Ectodermal cell (in vitro differentiated cells): Measurements from ENCODE around the gene RTL1.

Source experiments
- H3K27ac ChIP-seq: 2 replicates; pipeline ENCODE4 v1.7.0; 2013; ENCODE audit warnings: mild to moderate bottlenecking, low read depth, low read length; ENCODE audit not compliant: insufficient read depth, poor library complexity, severe bottlenecking
- H3K27me3 ChIP-seq: 2 replicates; pipeline ENCODE4 v1.7.0; 2013; ENCODE audit warnings: mild to moderate bottlenecking, low read length; ENCODE audit not compliant: insufficient read depth, control insufficient read depth, poor library complexity, severe bottlenecking
- H3K36me3 ChIP-seq: one replicate; pipeline ENCODE4 v1.7.0; 2013; ENCODE audit warnings: low read length; ENCODE audit not compliant: control insufficient read depth, insufficient read depth
- H3K4me1 ChIP-seq: one replicate; pipeline ENCODE4 v1.7.0; 2013; ENCODE audit warnings: low read length; ENCODE audit not compliant: control insufficient read depth, insufficient read depth
- H3K4me3 ChIP-seq: 2 replicates; pipeline ENCODE4 v1.7.0; 2013; ENCODE audit warnings: low read depth, low read length, control low read depth; ENCODE audit not compliant: insufficient read depth
- H3K9me3 ChIP-seq: 2 replicates; pipeline ENCODE4 v1.7.0; 2013; ENCODE audit warnings: mild to moderate bottlenecking, low read length, moderate library complexity; ENCODE audit not compliant: control insufficient read depth
- WGBS, 2 experiments: methylation state at CpG; one replicate each; pipeline ENCODE4 v1.1.7; 2013; ENCODE audit warnings: missing lambda C conversion rate in 2 of 2; 5-methylcytosine and 5-hydroxymethylcytosine counted together

Gene RTL1

GRCh38 chr14:100865682-100866591 is 37.6 kb downstream of the RTL1 start:
- Histone ChIP-seq H3K4me3 (no peak overlapping the region), H3K27ac (no peak overlapping the region), H3K36me3 (no peaks in the 10 kb centered on the region), H3K4me1 (peaks cover 7% of the 10 kb centered on the region), H3K9me3 (no peaks in the 10 kb centered on the region), H3K27me3 (no peaks in the 10 kb centered on the region)
- 89 to 90% methylated on average over 22 of the region's 22 CpGs for WGBS, 2 experiments

DNA sequence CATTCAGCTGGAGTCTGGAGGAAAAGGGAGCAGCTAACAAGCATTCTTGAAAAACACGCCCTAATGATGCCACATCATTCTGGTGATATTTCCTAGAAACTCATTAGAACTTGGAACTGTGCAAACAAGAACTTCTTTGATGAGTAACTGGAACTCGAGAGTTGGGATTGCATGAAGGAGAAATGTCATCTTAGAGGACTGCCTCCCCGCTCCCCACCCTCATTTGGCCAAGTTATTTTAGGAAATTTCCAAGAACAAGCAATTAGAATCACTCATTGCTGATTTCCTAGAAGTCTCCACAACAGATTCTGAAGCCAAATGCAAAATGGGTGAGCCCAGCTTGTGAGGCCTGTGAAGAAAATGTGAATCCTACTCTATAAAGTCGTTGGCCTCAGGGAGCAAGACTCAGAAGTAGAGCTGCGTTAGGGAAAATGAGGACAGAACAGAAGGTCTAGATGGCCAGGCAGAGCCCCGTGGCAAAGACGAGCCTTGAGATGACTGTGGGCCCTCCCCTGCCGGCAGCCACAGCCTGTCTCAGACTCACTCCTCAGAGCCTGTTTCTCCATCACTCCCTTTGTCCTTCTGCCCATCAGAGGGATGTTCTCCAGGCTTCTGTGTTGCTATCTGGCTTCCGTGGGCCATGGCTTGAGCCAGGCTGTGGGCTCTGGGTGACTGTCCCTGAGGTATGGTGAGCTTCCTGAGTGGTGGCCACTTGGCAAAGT is 38.4 kb downstream of the RTL1 start:
- H3K9me3 ChIP-seq = no peaks in the 10 kb centered on the region
- peaks cover 7% of the 10 kb centered on the region for H3K4me1 ChIP-seq
- no peak overlapping the region for H3K27ac ChIP-seq
- no peaks in the 10 kb centered on the region for H3K36me3 ChIP-seq
- H3K27me3 ChIP-seq = no peaks in the 10 kb centered on the region
- H3K4me3 ChIP-seq = no peak overlapping the region
- WGBS, 2 experiments = 90 to 93% methylated on average over 9 of the region's 9 CpGs

GRCh38 chr14:100864206-100864605 is 39.3 kb downstream of the RTL1 start:
- H3K27me3 ChIP-seq = no peaks in the 10 kb centered on the region
- peaks cover 7% of the 10 kb centered on the region for H3K4me1 ChIP-seq
- H3K27ac ChIP-seq = no peak overlapping the region
- 93 to 95% methylated on average over 10 of the region's 10 CpGs for WGBS, 2 experiments
- H3K4me3 ChIP-seq = no peak overlapping the region
- H3K36me3 ChIP-seq = no peaks in the 10 kb centered on the region
- no peaks in the 10 kb centered on the region for H3K9me3 ChIP-seq

GRCh38 chr14:100862793-100863192 is 40.7 kb downstream of the RTL1 start:
- no peaks in the 10 kb centered on the region for H3K9me3 ChIP-seq
- H3K27ac ChIP-seq = no peak overlapping the region
- H3K4me1 ChIP-seq = peaks cover 12% of the 10 kb centered on the region
- 94 to 95% methylated on average over 2 of the region's 2 CpGs for WGBS, 2 experiments
- no peak overlapping the region for H3K4me3 ChIP-seq
- H3K27me3 ChIP-seq = no peaks in the 10 kb centered on the region
- no peaks in the 10 kb centered on the region for H3K36me3 ChIP-seq

DNA sequence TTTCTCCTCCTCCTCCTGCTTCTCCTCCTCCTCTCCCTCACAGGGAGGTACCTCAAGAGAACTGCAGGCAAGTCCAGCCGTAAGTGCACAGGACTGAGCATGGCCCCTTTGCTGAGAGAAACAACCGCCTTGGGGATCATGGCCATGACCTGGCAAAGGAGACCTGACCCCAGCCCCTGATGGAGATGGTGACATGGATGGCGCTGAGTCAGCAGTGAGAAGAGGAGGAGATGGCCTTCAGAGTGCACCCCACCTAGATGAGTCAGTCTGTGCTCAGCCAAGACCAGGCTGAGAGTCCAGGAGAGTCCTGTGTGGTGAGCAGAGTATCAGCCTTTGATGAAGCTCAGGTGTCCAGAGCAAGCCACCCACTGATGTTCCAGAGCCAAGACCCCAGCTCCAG is 41.2 kb downstream of the RTL1 start:
- no peaks in the 10 kb centered on the region for H3K36me3 ChIP-seq
- WGBS, 2 experiments = 63 to 64% methylated on average over 3 of the region's 3 CpGs
- no peaks in the 10 kb centered on the region for H3K27me3 ChIP-seq
- no peaks in the 10 kb centered on the region for H3K9me3 ChIP-seq
- H3K27ac ChIP-seq = no peak overlapping the region
- H3K4me3 ChIP-seq = no peak overlapping the region
- peaks cover 12% of the 10 kb centered on the region for H3K4me1 ChIP-seq

DNA sequence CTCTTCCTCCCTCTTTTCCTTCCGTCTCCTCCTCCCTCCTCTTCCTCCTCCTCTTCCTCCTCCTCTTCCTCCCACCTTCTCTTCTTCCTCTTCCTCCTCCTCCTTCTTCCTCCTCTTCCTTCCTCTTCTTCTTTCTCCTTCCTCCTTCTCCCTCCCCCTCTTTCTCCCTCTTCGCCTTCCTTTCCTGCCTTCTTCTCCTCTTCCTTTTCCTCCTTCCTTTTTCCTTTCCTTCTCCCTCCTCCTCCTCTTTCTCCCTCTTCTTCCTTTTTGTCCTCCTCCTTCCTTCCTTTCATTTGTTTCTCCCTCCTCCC is 41.6 kb downstream of the RTL1 start:
- no peak overlapping the region for H3K27ac ChIP-seq
- peaks cover 12% of the 10 kb centered on the region for H3K4me1 ChIP-seq
- H3K9me3 ChIP-seq = no peaks in the 10 kb centered on the region
- no peaks in the 10 kb centered on the region for H3K27me3 ChIP-seq
- 95 to 96% methylated on average over 2 of the region's 2 CpGs for WGBS, 2 experiments
- no peaks in the 10 kb centered on the region for H3K36me3 ChIP-seq
- no peak overlapping the region for H3K4me3 ChIP-seq

DNA sequence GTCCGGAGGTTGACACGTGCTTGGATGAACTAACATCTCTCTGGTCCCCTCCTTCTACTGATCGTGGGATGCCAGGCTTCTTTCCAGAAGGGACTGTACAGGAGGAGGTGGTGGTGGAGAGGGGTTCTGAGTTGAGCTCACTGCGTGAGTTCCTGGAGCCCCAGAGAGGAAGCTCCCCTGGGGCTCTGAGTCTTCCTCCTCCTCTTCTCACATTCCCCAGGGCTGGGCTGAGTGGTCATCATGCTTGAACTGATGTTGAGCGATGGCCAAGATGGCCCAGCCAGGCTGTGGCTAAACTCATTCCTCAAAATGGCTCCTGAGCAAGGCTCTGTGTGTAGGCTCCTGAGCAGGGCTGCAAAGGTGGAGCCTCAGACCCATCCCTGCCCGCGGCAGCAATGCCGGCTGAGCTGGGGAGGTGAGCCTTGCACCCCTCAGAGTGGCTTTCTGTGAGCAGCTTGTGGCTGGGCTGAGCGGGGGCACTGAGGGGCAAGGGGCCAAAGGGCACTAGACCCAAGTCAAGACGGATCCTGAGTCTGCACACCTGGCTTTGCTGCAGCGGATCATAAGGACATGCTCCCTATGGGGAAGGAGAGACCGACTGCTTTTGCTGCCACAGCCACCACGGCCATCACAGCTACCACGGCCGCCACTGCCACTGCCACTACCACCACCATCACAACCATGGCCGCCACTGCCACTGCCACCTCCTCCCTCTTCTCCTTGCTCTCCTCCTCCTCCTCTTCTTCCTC is 42.2 kb downstream of the RTL1 start:
- H3K4me3 ChIP-seq = no peak overlapping the region
- H3K9me3 ChIP-seq = no peaks in the 10 kb centered on the region
- 93% methylated on average over 16 of the region's 16 CpGs for WGBS, 2 experiments
- H3K27me3 ChIP-seq = no peaks in the 10 kb centered on the region
- H3K36me3 ChIP-seq = no peaks in the 10 kb centered on the region
- peaks cover 12% of the 10 kb centered on the region for H3K4me1 ChIP-seq
- no peak overlapping the region for H3K27ac ChIP-seq

DNA sequence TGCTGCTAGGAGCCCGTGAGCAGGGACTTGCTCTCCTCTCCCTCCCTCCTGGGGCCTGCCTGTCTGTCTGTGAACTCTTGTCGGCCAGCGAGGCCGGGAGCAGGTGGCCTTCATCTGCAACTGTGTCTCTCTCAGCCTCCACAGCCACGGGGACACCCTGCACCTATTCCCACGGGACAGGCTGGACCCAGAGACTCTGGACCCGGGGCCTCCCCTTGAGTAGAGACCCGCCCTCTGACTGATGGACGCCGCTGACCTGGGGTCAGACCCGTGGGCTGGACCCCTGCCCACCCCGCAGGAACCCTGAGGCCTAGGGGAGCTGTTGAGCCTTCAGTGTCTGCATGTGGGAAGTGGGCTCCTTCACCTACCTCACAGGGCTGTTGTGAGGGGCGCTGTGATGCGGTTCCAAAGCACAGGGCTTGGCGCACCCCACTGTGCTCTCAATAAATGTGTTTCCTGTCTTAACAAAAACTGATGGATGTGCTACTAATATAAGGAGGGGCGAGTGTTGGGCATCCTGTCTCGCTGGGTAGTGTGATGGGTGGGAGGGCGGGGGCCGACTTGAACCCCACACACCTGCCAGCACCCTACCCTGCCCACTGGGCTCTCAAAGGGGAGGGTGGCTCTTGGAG is 42.9 kb downstream of the RTL1 start:
- no peak overlapping the region for H3K4me3 ChIP-seq
- WGBS, 2 experiments = 90 to 93% methylated on average over 19 of the region's 19 CpGs
- H3K27me3 ChIP-seq = no peaks in the 10 kb centered on the region
- peaks cover 5% of the 10 kb centered on the region for H3K4me1 ChIP-seq
- H3K9me3 ChIP-seq = no peaks in the 10 kb centered on the region
- no peaks in the 10 kb centered on the region for H3K36me3 ChIP-seq
- no peak overlapping the region for H3K27ac ChIP-seq

- no peaks in the 10 kb centered on the region for H3K36me3 ChIP-seq
Observed at GRCh38 chr14:100859781-100860180, 43.7 kb downstream of the RTL1 start.

GRCh38 chr14:100858838-100859220 is 44.7 kb downstream of the RTL1 start:
- Histone ChIP-seq H3K36me3 (no peaks in the 10 kb centered on the region), H3K4me3 (no peak overlapping the region), H3K4me1 (peaks cover 5% of the 10 kb centered on the region), H3K27ac (no peak overlapping the region), H3K9me3 (no peaks in the 10 kb centered on the region), H3K27me3 (no peaks in the 10 kb centered on the region)
- WGBS, 2 experiments = 92 to 93% methylated on average over 8 of the region's 8 CpGs

More at GRCh38 chr14:100859781-100860180, 43.7 kb downstream of the RTL1 start:
- WGBS, 2 experiments = 93 to 95% methylated on average over 18 of the region's 18 CpGs
- Histone ChIP-seq H3K27me3 (no peaks in the 10 kb centered on the region), H3K4me3 (no peak overlapping the region), H3K27ac (no peak overlapping the region), H3K9me3 (no peaks in the 10 kb centered on the region), H3K4me1 (peaks cover 5% of the 10 kb centered on the region)
